22Rv1 (cell line): Measurements from ENCODE around the gene RSPH9.

Experiments used
- ZFX ChIP-seq: fragments of 450-650 bp; IDR thresholded peaks from 2 replicates; pipeline ENCODE4 v1.6.1; 2017; ENCODE audit warnings: antibody characterized with exemption, borderline replicate concordance
- TF ChIP-seq, protein P1 (sequence below): fragments of 450-650 bp; IDR thresholded peaks from 2 replicates; pipeline ENCODE4 v1.5.1; 2017; ENCODE audit warnings: mild to moderate bottlenecking

DNA sequence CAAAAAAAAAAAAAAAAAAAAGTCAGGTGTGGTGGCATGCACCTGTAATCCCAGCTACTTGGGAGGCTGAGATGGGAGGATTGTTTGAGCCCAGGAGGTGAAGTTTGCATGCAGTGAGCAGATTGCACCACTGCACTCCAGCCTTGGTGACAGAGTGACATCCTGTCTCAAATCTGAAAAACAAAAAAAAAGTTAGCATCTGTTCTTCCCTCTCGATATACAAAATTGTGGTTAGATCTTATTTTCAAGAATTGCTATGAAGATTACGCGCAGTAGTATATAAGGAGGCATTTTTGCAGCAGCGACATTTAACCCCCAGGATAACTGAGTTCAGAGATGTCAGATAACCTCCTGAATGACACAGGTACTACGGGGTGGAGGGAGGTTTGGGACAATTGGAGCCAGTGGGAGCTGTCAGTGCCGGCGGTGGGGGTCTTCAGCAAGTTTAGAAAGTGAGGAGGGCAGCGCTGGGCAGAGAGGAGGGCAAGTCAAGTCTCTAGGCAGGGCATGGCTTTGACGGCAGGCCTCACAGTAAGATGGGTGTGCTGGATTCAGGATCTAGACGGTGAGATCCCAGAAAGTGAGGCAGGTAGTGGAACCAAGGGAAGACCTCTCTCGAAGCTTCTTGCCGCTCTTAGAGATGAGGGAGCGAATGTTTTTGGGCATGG, 68.9 kb downstream of the RSPH9 start:
- TF ChIP-seq, protein P1, sequence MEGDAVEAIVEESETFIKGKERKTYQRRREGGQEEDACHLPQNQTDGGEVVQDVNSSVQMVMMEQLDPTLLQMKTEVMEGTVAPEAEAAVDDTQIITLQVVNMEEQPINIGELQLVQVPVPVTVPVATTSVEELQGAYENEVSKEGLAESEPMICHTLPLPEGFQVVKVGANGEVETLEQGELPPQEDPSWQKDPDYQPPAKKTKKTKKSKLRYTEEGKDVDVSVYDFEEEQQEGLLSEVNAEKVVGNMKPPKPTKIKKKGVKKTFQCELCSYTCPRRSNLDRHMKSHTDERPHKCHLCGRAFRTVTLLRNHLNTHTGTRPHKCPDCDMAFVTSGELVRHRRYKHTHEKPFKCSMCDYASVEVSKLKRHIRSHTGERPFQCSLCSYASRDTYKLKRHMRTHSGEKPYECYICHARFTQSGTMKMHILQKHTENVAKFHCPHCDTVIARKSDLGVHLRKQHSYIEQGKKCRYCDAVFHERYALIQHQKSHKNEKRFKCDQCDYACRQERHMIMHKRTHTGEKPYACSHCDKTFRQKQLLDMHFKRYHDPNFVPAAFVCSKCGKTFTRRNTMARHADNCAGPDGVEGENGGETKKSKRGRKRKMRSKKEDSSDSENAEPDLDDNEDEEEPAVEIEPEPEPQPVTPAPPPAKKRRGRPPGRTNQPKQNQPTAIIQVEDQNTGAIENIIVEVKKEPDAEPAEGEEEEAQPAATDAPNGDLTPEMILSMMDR, result no peak
- no peak for TF ChIP-seq ZFX
